Measurements from ENCODE around the gene SH3RF2.
"Not testable (repeated sequence)": the region's sequence is repeated elsewhere in the genome, so short reads cannot be mapped to it uniquely, and the experiment has no call there.

SH3RF2 gene

DNA sequence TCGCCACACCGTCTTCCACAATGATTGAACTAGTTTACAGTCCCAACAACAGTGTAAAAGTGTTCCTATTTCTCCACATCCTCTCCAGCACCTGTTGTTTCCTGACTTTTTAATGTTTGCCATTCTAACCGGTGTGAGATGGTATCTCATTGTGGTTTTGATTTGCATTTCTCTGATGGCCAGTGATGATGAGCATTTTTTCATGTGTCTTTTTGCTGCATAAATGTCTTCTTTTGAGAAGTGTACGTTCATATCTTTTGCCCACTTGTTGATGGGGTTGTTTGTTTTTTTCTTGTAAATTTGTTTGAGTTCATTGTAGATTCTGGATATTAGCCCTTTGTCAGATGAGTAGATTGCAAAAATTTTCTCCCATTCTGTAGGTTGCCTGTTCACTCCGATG, 74.1 kb downstream of the SH3RF2 start:
- DNase-seq: not testable (repeated sequence)

DNA sequence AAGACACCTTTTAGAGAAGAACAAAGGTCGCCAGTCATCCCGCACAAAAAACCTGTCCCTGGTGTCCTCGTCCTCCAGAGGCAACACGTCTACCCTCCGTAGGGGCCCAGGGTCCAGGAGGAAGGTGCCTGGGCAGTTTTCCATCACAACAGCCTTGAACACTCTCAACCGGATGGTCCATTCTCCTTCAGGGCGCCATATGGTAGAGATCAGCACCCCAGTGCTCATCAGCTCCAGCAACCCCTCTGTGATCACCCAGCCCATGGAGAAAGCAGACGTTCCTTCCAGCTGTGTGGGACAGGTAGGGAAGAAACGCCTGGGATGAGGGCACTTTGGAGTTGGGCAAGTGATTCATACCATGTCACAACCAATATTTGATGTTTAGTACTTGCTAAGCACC, 77.4 kb downstream of the SH3RF2 start:
- no peak for DNase-seq

DNA sequence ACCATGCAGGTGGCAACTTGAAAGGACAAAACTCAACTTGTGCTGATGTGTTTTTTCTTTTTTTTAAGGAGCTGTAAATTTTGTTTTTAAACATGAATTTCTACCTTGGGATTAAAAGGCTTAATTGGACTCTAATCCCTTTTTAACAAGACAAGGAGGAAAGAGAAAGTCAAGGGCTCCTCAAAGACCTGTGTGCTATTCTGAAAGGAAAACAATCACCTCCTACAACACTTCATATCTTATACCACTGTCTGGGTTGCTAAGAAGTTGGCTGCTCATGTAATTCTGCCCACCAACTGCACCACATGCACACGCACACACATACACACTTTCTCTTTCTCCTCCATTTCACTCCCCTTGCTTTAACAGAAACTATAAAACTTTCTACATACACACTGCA, 78.6 kb downstream of the SH3RF2 start:
- no peak for DNase-seq

- no peak for DNase-seq
Observed at GRCh38 chr5:146016764-146017484, 80.5 kb downstream of the SH3RF2 start.

- DNase-seq: no peak
Observed at GRCh38 chr5:146018514-146019375, 82.4 kb downstream of the SH3RF2 start.

- no peak for DNase-seq
Observed at GRCh38 chr5:146020100-146020499, 83.7 kb downstream of the SH3RF2 start.

GRCh38 chr5:146024034-146024433, 87.7 kb downstream of the SH3RF2 start:
- DNase-seq: no peak

DNA sequence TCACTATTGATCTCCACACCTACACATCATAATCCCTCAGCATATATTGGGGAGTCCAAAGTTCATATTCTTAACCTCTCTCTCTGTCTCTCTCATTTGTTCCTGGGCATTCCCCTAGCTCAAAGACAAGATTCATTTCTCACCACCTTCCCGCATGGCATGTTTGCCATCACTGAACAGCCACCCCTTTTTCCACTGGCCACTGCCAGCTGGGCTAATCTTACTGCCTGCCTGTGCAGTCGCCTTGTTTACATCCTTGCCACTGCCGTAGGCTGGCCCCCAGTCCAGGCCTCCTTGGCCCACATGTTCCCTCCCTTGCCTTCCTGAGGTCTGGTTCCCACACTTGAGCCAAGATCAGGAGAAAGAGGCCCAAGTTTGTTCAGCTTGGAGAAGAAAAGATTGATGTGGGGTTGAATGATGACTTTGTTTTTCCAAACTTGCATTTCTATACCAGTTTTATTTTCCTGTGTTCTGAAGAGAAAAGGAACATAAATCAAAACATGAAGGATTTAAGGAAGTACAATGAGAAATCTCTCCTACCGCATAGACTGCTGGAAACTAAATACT, 88.8 kb downstream of the SH3RF2 start:
- DNase-seq: no peak

DNA sequence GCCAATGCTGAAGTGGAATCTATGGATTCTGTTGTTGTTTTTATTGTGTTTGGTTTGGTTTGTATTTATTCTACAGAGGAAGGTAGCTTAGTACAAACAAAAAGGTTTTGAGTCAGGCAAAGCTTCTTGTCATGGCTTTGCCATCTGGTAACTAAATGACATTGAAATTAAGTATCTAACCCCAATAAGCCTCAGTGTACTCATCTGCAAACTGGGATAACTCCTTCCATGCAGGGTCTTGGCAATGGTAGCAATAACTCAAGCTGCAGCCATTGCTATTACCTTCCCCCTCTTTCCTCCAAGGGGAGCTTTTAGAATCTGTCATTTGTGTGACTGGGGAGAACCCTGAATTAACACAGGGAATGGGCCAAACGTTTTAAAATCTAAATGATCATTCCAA, 89.3 kb downstream of the SH3RF2 start:
- no peak for DNase-seq

DNA sequence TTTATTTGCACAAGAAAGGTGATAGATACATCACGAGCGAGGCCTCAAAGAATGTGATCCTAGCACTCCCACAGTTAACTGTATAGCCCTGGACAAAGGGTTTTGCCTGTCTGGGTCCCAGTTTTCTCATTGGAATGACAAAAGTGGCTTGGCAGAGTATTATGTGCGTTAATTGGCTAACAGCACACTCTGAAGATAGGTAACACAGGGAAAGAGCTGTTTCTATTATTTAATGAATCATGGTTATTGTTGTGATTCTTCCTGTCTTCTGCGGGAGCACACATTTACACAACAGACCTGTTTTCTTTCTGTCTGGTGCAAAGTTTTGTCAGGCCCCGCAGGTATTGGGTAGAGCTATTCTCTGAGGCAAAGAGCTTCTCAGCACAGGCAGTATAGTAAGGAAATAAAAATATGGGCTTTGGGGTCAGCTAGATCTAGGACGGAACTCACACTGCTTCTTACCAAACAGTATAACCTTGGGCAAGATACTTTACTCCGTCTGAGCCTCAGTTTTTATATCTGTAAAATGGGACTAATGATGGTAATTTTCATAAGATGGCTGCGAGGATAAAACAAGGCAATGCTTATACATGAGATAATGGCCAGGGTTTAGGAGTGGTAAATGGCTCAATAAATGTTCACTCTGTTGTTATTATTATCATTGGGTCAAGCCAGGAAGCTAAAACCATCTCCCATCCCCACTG, 90.1 kb downstream of the SH3RF2 start:
- DNase-seq: no peak

GRCh38 chr5:146027751-146028150, 91.4 kb downstream of the SH3RF2 start:
- DNase-seq: no peak

- no peak for DNase-seq
Observed at GRCh38 chr5:146032911-146033310, 96.5 kb downstream of the SH3RF2 start.

DNA sequence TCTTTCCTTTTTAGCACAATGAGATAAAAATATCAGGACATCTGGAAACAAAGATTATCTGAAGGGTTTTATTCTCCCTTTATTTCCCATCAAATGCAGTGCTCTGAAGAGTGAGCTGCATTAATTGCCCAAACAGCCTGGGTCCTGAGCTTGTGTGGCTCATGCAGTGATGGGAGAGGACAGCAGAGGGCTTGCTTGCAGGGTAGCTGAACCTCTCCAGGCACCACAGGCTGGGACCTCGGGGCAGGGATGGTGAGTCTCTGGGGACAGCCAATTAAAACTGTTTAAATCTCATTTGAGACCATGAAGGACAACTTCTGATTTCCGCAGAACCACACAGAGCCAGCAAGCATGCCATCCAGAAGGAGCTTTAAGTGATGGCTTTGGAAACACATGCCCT, 97.7 kb downstream of the SH3RF2 start:
- no peak for DNase-seq

DNA sequence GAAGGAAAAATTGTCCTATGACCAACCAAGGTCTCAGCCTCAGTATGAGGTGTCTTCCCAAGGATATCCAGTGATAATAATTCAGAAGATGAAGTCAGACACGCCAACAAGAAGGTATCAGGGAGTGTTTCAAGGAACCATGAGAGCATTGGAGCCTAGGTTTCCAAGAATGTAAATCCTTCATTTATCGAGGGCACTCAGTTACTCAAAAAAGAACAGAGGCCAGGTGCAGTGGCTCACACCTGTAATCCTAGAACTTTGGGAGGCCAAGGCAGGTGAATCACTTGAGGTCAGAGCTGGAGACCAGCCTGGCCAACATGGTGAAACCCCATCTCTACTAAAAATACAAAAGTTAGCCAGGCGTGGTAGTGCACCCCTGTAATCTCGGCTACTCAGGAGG, 98.2 kb downstream of the SH3RF2 start:
- DNase-seq: no peak

DNA sequence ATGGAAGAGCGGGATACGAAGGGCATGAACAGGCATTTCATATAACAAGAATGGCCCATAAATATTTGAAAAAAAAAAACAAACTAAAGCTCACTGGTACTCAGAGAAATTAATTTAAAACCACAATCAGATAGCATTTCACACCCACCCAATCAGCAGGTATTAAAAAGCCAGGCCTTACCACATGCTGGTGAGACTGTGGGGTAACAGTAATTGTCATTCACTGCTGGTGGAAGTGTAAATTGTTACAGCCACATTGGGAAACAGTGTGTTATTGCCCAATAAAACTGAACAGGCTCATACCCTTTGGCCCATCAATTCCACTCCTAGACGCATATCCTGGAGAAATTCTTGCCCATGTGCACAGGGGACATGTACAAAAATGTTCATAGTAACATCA, 103.0 kb downstream of the SH3RF2 start:
- DNase-seq: no peak

DNA sequence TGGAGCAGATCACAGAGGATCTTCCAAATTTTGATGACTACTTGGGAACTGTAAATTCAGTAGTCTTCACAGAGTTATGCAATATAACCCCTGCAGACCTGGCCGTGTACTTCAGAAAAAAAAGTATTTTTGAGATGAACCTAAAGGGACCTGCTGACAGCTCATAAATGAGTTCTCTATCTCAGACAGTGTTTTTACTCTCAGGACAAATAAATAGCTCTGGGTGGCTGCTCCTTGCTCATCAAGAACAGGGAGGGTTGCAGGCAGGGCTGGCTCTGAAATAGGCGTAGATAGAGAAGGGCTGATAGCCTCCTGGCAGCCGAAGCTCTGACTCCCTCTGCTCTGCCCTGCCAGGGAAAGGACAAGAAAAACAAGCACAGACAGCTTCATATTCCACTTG, 104.1 kb downstream of the SH3RF2 start:
- DNase-seq: no peak

GRCh38 chr5:146041180-146041789, 104.9 kb downstream of the SH3RF2 start:
- no peak for DNase-seq

DNA sequence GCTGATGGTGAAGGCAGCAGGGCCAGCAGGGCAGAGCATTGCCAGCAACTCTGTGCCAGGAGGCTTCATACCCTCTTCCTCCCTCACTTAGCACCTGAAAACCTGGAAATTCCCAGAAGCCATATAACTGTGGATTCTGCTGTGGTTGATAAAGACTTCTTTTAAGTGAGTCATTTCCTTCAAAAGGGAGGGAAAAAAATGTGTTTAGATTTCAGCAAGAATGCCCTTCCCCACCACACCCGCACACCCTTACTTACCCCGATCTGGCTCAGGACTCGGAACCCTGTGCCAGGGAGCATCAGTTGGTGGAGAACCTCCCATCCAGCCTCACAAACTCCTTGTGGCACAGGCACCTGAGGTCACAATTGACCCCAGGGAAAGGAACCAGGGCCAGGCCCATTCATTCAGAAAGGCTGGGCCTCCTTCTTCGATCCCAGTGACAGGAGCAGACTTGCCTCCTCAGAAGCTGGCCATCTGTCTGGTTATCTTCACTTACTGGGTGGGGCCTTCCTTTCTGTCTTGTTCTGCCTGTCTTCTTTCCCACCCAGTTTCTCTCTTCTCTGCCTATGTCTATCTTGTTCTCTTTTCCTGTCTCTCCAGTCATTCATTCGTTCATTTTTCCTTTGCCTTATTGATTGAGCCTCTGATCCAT, 106.4 kb downstream of the SH3RF2 start:
- DNase-seq: no peak

DNA sequence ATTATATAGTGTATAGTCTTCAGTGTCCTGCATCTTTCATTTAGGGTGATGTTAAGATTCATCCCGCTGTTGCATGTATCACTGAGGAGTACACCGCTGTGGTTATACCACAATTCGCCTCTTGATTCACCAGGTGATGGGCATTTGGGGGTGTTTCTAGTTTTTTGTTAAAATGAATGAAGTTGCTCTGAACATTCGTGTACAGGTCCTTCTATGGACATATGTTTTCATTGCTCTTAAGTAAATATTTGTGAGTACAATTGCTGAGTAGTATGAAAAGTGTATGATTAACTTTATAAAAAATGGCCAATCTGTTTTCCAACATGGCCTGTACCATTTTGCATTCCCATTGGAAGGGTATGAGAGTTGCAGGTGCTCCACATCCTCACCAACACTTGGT, 107.3 kb downstream of the SH3RF2 start:
- no peak for DNase-seq

GRCh38 chr5:146047396-146047795, 111.0 kb downstream of the SH3RF2 start:
- no peak for DNase-seq

- no peak for DNase-seq
Observed at GRCh38 chr5:146048994-146049703, 112.8 kb downstream of the SH3RF2 start.

GRCh38 chr5:146049704-146050026, 113.3 kb downstream of the SH3RF2 start:
- DNase-seq: no peak
